ENCODE data around the gene AMOT.

DNA sequence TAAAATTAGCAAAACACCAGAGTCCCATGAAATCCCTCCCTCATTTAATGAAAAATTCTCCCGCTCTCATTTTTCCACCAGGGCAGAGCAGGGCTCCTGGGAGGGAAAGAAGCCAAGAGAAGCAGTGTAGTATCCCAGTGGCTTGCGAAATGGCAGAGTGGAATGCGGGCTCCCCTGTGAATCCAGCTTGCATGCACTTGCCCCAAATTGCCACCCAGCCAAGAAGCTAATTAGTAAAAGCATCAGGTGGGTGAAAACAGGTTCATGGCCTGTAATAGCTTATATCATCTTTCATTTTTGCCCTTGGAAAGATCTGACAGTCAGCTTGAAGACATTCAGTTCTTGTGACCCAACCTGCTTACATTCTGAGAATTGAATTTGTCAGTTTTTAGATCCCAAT lies 10.1 kb downstream of the AMOT start:
- TF ChIP-seq CTCF (conservative IDR thresholded peaks at IDR 0.05; ENCODE audit: low read depth, low read length) = no peak
- TF ChIP-seq POLR2A (IDR thresholded peaks at IDR 0.05; ENCODE audit: low read depth, low read length) = no peak
- TF ChIP-seq RAD21 (IDR thresholded peaks at IDR 0.05; ENCODE audit: low read length) = no peak
